Parathyroid adenoma (tissue), 2 donors: ENCODE results near the gene PTOV1.

Source experiments
- H2AFZ ChIP-seq: fragments of 300-600 bp; sonication (generic); one replicate; pipeline ENCODE4 v1.7.0; 2017; ENCODE audit warnings: antibody characterized with exemption, mild to moderate bottlenecking
- H3K27ac ChIP-seq: fragments of 300-600 bp; sonication (generic); one replicate; pipeline ENCODE4 v1.7.0; 2017
- H3K27me3 ChIP-seq: fragments of 300-600 bp; sonication (generic); one replicate; pipeline ENCODE4 v1.7.0; 2017; ENCODE audit warnings: low read length; ENCODE audit not compliant: control insufficient read depth, insufficient read depth
- H3K36me3 ChIP-seq: fragments of 300-600 bp; sonication (generic); one replicate; pipeline ENCODE4 v1.7.0; 2017; ENCODE audit warnings: low read length; ENCODE audit not compliant: control insufficient read depth, insufficient read depth
- H3K4me1 ChIP-seq: fragments of 300-600 bp; sonication (generic); one replicate; pipeline ENCODE4 v1.7.0; 2017; ENCODE audit warnings: control low read depth
- H3K4me2 ChIP-seq: fragments of 300-600 bp; sonication (generic); one replicate; pipeline ENCODE4 v1.7.0; 2017; ENCODE audit warnings: low read length
- H3K4me3 ChIP-seq: fragments of 300-600 bp; sonication (generic); one replicate; pipeline ENCODE4 v1.7.0; 2017; ENCODE audit warnings: low read depth, low read length
- H3K79me2 ChIP-seq: fragments of 300-600 bp; sonication (generic); one replicate; pipeline ENCODE4 v1.7.0; 2017; ENCODE audit warnings: control low read depth
- H3K9ac ChIP-seq: fragments of 300-600 bp; sonication (generic); one replicate; pipeline ENCODE4 v1.7.0; 2017; ENCODE audit warnings: mild to moderate bottlenecking
- H3K9me3 ChIP-seq: fragments of 300-600 bp; sonication (generic); one replicate; pipeline ENCODE4 v1.7.0; 2017; ENCODE audit warnings: low read length; ENCODE audit not compliant: control insufficient read depth
- TF ChIP-seq, protein P1 (sequence below): fragments of 300-600 bp; sonication (generic); IDR thresholded peaks from one replicate; pipeline ENCODE4 v1.7.0; 2017; ENCODE audit warnings: antibody characterized with exemption, mild to moderate bottlenecking
- donor health status: primary hyperparathyroidism.

Gene PTOV1

DNA sequence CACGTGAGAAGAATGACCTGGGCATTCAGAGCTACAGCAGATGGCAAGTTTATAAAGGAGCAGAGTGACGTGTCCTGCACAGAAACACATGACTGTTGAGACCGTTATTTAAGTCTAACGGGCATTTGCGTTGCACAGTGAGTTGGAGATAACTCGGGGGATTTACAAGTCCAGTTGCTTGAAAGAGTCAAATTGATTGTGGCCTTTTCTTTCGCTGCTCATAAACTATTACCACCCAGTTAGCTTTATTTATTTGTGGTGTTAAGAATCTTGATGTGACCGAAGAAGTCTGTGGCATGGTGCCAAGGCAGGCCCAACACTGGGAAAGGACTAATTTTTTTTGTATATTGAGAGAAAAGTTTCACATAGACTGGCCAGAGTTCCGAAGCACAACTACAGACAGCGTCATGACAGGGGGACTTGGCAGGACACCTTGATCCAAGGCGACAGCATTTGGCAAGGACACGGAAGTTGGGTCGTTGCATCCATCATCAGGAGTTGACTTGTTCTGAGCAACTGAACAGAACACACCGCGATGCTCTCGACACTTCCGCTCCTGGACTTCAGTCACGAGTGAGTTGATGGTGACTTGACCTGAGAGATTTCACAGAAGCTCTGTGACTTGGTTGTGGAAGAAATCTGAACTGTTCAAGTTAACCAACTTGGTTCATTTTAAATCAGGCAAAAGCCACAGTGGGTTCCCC, 11.9 kb upstream of the PTOV1 start:
- Histone ChIP-seq H3K27me3 (no peaks in the 10 kb centered on the region), H3K27ac (no peak overlapping the region), H3K79me2 (no peaks in the 10 kb centered on the region), H3K4me1 (no peaks in the 10 kb centered on the region), H3K9me3 (no peaks in the 10 kb centered on the region), H2AFZ (no peak overlapping the region), H3K36me3 (no peaks in the 10 kb centered on the region), H3K9ac (no peak overlapping the region), H3K4me2 (no peak overlapping the region), H3K4me3 (no peak overlapping the region)
- TF ChIP-seq, protein P1, sequence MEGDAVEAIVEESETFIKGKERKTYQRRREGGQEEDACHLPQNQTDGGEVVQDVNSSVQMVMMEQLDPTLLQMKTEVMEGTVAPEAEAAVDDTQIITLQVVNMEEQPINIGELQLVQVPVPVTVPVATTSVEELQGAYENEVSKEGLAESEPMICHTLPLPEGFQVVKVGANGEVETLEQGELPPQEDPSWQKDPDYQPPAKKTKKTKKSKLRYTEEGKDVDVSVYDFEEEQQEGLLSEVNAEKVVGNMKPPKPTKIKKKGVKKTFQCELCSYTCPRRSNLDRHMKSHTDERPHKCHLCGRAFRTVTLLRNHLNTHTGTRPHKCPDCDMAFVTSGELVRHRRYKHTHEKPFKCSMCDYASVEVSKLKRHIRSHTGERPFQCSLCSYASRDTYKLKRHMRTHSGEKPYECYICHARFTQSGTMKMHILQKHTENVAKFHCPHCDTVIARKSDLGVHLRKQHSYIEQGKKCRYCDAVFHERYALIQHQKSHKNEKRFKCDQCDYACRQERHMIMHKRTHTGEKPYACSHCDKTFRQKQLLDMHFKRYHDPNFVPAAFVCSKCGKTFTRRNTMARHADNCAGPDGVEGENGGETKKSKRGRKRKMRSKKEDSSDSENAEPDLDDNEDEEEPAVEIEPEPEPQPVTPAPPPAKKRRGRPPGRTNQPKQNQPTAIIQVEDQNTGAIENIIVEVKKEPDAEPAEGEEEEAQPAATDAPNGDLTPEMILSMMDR, result no peak

DNA sequence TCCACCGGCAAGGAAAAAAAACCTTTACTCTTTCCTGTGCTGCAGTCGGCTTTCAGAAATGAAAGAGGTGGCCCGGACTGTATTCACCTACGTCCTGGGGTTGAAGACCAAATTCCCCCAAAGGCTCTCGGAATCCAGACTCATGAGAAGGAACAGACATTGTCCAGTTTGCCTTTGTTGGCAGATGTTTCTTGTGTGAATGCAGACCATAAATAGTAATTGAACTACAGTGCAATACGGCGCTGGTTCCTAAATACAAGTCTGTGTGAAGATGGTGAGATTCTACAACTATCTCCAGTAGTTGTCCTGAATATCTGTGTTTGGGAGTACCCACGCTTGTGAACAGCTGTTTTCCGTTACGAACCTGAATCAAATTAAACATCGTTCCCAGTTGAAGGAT, 11.2 kb upstream of the PTOV1 start:
- no peak overlapping the region for H3K4me2 ChIP-seq
- H3K9me3 ChIP-seq, result no peaks in the 10 kb centered on the region
- H3K79me2 ChIP-seq, result no peaks in the 10 kb centered on the region
- TF ChIP-seq, protein P1, result no peak
- no peak overlapping the region for H2AFZ ChIP-seq
- H3K4me1 ChIP-seq, result no peaks in the 10 kb centered on the region
- H3K4me3 ChIP-seq, result no peak overlapping the region
- H3K9ac ChIP-seq, result no peak overlapping the region
- H3K27me3 ChIP-seq, result no peaks in the 10 kb centered on the region
- no peaks in the 10 kb centered on the region for H3K36me3 ChIP-seq
- no peak overlapping the region for H3K27ac ChIP-seq

DNA sequence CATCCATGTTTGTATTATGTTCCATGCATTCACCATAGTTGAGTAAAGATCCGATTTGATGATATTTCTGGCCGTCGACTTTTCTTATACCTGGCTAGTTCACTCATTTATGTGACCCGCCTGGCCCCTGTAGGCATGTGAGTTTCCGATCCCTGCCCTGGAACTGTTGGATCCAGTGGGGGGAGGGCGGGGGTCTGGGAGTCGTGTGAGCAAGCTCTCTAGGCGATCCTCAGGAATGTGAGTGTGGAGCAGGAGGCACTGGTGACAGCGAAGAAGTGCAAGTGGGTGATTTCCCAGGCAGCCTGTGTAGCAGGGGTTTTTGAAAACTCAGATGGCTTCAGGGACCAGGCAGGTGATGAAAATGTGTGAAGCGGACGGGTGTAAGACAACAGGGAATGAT, 10.6 kb upstream of the PTOV1 start:
- Histone ChIP-seq H3K9ac (no peak overlapping the region), H3K4me1 (no peaks in the 10 kb centered on the region), H3K4me2 (no peak overlapping the region), H3K27me3 (no peaks in the 10 kb centered on the region), H3K36me3 (no peaks in the 10 kb centered on the region), H3K4me3 (no peak overlapping the region), H3K79me2 (no peaks in the 10 kb centered on the region), H3K9me3 (no peaks in the 10 kb centered on the region), H2AFZ (no peak overlapping the region), H3K27ac (no peak overlapping the region)
- TF ChIP-seq, protein P1, result no peak

DNA sequence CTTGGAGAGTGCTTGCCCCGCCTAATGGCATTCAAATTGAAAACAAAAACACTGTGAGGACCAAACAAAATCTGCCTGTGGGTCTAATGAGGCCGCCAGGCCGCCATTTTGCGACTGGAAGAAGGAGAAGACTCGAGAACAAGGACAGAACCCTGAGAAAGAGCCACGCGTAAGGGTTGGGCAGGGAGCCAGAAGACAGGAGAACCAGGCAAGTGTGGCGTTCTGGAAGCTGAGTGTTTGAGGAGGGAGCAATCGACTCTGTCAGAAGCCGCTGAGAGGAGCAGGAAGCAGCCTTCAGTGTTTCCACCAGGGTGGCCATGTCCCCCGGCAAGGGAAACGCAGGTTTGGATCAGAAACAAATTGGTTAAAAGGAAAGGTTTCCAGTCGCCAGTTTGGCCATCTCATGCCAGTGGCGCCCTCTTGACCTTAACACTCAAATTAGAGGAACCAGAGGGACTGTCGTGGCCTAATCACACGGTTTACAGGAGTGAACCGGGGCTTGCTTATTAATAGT, 10.2 kb upstream of the PTOV1 start:
- no peak overlapping the region for H3K4me3 ChIP-seq
- H3K9me3 ChIP-seq, result no peaks in the 10 kb centered on the region
- H3K27me3 ChIP-seq, result no peaks in the 10 kb centered on the region
- TF ChIP-seq, protein P1, result no peak
- H3K27ac ChIP-seq, result no peak overlapping the region
- H2AFZ ChIP-seq, result no peak overlapping the region
- no peak overlapping the region for H3K4me2 ChIP-seq
- H3K36me3 ChIP-seq, result no peaks in the 10 kb centered on the region
- no peaks in the 10 kb centered on the region for H3K79me2 ChIP-seq
- no peak overlapping the region for H3K9ac ChIP-seq
- H3K4me1 ChIP-seq, result no peaks in the 10 kb centered on the region

DNA sequence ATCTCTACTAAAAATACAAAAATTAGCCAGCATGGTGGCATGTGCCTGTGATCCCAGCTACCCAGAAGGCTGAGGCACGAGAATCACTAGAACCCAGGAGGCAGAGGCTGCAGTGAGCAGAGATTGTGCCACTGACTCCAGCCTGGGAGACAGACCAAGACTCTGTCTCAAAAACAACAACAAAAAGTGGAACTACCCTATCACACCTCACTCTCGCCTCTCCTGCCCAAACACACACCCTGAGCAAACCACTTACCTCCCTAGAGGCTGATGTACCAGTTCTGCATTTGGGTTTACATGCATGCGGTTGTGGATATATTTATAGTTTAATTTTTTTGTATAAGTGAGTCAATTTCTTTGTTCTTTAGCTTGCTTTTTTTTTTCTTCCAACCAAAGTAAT, 7.7 kb upstream of the PTOV1 start:
- TF ChIP-seq, protein P1, result no peak
- Histone ChIP-seq H3K4me1 (no peaks in the 10 kb centered on the region), H3K4me2 (no peak overlapping the region), H3K9ac (no peak overlapping the region), H3K27me3 (no peaks in the 10 kb centered on the region), H3K27ac (no peak overlapping the region), H3K36me3 (no peaks in the 10 kb centered on the region), H3K4me3 (no peak overlapping the region), H3K79me2 (no peaks in the 10 kb centered on the region), H3K9me3 (no peaks in the 10 kb centered on the region), H2AFZ (no peak overlapping the region)
